HG02981 (cell line): Measurements from ENCODE around the gene DYNC2H1.

Experiments
- ATAC-seq: cut with Tn5 transposase; IDR thresholded peaks from one replicate; pipeline ENCODE4 v1.9.1; 2021; ENCODE audit warnings: mild to moderate bottlenecking, moderate library complexity; ENCODE audit not compliant: unreplicated experiment

Gene DYNC2H1

GRCh38 chr11:103528596-103528995 lies 419.4 kb downstream of the DYNC2H1 start:
- ATAC-seq: no peak

GRCh38 chr11:103529181-103529684 lies 420.0 kb downstream of the DYNC2H1 start:
- ATAC-seq: no peak
